Measurements from ENCODE around the gene AWAT2.

AWAT2 gene

DNA sequence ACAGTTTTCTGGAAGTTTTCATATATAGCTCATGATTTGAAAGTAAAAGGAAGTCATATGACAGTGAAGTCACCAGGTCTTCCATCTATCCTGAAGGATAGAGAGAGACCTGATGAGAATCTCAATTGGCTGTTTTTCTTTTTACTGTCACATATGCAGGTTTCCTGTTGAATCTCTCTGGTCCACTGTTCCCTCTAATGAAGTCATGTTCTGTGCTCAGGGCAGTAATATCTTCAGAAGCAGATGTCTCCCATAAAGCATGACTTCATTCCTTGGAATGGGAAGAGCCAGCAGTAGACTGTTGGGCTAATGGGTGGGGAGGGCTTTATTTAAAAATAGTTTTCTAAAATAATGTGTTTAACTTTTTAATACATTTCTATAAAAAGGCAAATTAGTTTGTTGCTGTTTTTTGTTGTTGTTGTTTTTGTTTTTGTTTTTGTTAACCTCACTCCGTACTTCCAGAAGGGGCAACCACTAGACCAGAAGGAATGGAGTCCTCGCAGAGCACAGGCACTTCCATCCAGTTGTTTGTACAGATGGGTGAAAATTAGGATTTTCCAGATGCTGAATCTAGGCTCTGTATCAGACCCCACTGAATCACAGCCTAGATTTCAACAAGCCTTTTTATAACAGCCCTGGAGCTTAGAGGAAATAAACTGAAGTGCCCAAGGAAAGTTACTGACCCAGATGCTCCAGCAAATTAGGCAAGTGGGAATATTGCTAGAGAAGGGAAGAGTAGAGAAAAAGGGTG is 54.2 kb downstream of the AWAT2 start:
- no peak for DNase-seq

DNA sequence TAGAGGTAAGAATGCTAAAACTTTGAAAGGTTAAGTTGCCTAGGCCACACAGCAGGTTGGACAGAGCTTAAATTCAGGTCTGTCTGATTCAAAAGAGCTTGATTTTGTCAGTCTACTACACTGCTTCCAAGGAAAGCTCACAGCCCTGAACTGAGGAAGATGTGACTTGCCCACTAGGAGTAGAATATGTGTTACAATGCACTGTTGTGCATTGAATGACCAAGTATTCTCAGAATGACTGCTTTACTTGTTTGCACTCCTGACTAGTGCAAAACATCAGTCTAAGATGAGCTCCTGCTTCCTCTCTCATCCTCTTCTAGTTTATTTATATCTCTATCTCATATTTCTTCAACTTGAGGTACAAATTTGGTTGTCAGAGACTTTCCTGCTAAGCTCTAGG is 56.2 kb downstream of the AWAT2 start:
- DNase-seq, result no peak

DNA sequence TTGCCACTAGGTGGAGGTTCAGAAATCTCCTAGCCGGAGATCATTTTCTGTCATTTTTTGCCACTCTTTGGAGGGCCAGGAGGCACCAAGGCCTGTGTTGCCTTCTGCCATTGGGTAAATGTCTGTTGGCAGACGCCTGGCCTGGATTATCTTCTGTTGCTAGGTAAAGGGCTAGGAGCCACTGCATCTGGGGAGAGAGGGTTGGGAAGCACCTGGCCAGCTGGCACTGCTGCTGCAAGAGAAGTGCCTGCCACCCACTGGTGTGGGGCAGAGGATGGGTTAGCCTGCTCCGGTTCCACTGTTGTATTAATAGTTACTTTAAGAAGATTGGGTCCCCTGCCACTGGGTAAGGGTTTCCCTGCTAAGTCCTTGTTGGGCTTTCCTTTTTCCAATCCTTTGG is 58.1 kb downstream of the AWAT2 start:
- DNase-seq, result no peak

All from NCI-H1048 (cell line).